Karpas-422 (cell line): ENCODE measurements around the gene ENAH. TPM values are rescaled to one million over a fixed set of nuclear protein-coding genes. Genes with fewer than 3 reads are reported as not detected.

Experiments used
- DNase-seq: peaks from one replicate; pipeline ENCODE4 v3.0.0-alpha.2; 2015
- H2AFZ ChIP-seq: fragments of 200-600 bp; sonication (generic); 2 replicates; pipeline ENCODE4 v1.6.1; 2014; ENCODE audit warnings: antibody characterized with exemption, low read length, mixed read lengths
- H3K27ac ChIP-seq: fragments of 200-600 bp; sonication (generic); 2 replicates; pipeline ENCODE4 v1.5.1; 2014; ENCODE audit warnings: mild to moderate bottlenecking, low read length, moderate library complexity
- H3K27me3 ChIP-seq: fragments of 200-600 bp; sonication (generic); 2 replicates; pipeline ENCODE4 v1.6.1; 2014; ENCODE audit warnings: low read length, mixed read lengths
- H3K36me3 ChIP-seq: fragments of 200-600 bp; sonication (generic); 2 replicates; pipeline ENCODE4 v1.6.1; 2014; ENCODE audit warnings: low read length, mixed read lengths; ENCODE audit not compliant: insufficient read depth
- H3K4me1 ChIP-seq: fragments of 200-600 bp; sonication (generic); 2 replicates; pipeline ENCODE4 v1.6.1; 2014; ENCODE audit warnings: mild to moderate bottlenecking, low read length, mixed read lengths
- H3K4me2 ChIP-seq: fragments of 200-600 bp; sonication (generic); 2 replicates; pipeline ENCODE4 v1.6.1; 2014; ENCODE audit warnings: low read length, low read depth, mild to moderate bottlenecking; ENCODE audit not compliant: poor library complexity, severe bottlenecking
- H3K4me3 ChIP-seq: fragments of 200-600 bp; sonication (generic); 2 replicates; pipeline ENCODE4 v1.5.1; 2014; ENCODE audit warnings: mild to moderate bottlenecking, antibody characterized with exemption, low read length, mixed read lengths
- H3K79me2 ChIP-seq: fragments of 200-600 bp; sonication (generic); 2 replicates; pipeline ENCODE4 v1.6.1; 2014; ENCODE audit warnings: mild to moderate bottlenecking, low read length, mixed read lengths
- H3K9ac ChIP-seq: fragments of 200-600 bp; sonication (generic); 2 replicates; pipeline ENCODE4 v1.6.0; 2014; ENCODE audit warnings: low read length
- H3K9me2 ChIP-seq: fragments of 200-600 bp; sonication (generic), shearing (Covaris generic); replicated peaks from 2 replicates; pipeline ENCODE4 v1.6.0; 2014; ENCODE audit warnings: mild to moderate bottlenecking, low read length, moderate library complexity; ENCODE audit not compliant: insufficient read depth
- H3K9me3 ChIP-seq: fragments of 300-700, 200-600 bp; sonication (generic); 2 replicates; pipeline ENCODE4 v1.6.1; 2014; ENCODE audit warnings: low read length, mixed read lengths
- H4K20me1 ChIP-seq: fragments of 200-600 bp; sonication (generic); 2 replicates; pipeline ENCODE4 v1.6.1; 2014; ENCODE audit warnings: mild to moderate bottlenecking, antibody characterized with exemption, low read length, low read depth; ENCODE audit not compliant: insufficient read depth
- total RNA-seq: library from RNA; depleted of rRNA; stranded (reverse); fragments of >200 nt; shearing (Covaris generic); gene quantifications from 2 replicates; pipeline ENCODE4 v1.2.3, GENCODE V29; 2014; ENCODE audit warnings: low replicate concordance

Gene ENAH
- total RNA-seq, 1 experiment from 2014 or later: not detected

DNA sequence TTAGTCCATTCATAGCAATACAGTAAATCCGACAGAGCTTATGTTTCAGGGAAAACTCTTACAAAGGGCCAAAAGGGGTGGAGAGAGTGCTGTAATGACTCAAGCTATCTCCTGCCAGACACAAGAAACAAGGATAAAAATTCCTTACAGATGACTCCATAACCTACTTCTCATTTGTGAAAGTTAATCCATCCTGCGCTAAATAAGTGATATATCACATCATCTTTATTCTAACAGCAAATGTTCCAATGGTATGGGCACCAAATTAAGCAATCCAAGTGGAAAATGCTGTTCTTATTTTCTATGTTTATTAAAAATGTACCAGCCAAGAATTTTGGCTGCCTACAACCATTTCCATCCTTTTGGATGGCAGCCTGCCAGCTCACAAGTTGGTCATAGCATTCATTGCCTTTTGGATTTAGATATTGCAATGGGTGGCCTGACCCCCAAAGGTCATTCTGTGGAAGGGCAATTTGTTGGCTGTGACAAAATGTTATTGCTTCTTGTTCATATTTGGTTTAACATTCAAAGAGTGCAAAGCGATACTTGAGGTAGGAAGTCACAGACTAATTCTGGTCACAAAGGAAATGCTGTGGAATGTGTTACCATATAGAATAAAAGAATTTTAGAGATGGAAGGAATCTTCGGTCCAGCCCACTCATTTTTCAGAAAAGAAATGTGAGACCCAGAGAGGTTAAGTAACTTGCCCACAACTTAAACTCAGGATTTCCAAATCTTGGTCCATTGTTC, 2.8 kb upstream of the ENAH start:
- Histone ChIP-seq H3K27me3 (no peaks in the 10 kb centered on the region), H4K20me1 (no peaks in the 10 kb centered on the region), H3K9ac (no peak overlapping the region), H3K4me1 (peaks cover 6% of the 10 kb centered on the region; the same call in 1 of the 2 replicates), H3K4me3 (no peak overlapping the region), H3K79me2 (no peaks in the 10 kb centered on the region), H3K36me3 (no peaks in the 10 kb centered on the region), H3K4me2 (no peak overlapping the region), H2AFZ (no peak overlapping the region), H3K27ac (no peak overlapping the region), H3K9me3 (no peaks in the 10 kb centered on the region), H3K9me2 (no peaks in the 10 kb centered on the region)
- DNase-seq: no peak

DNA sequence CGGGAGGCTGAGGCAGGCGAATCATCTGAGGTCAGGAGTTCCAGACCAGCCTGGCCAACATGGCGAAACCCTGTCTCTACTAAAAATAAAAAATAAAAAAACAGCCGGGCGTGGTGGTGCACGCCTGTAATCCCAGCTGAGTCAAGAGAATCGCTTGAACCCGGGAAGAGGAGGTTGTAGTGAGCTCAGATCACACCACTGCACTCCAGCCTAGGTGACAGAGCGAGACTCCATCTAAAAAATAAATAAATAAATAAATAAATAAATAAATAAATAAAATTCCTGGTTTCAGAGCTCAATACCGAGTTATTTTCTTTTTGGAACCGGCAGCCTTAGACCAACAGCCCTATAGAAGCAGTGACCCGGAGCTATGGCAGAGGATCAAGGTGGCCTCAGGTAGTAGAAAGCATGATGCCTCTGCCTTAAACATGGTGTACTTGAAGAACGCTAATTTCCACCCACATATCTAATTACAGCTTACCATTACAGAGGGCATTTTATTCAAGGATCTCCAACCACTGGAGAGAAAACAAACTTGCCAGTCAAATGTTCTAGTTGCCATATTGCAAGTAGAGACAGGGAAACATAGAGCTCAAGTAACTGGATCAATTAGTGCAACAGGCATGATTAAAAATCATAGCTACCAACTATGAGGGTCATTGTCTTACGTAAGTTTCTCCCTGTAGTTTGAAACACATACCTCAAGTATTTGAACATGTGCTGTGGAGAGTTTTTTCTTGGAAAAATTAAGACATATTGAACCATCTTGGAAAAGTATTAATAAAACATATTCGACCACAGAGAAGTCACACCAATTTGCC, 2.0 kb upstream of the ENAH start:
- H3K9me2 ChIP-seq: no peaks in the 10 kb centered on the region
- H3K27ac ChIP-seq: no peak overlapping the region
- no peaks in the 10 kb centered on the region for H4K20me1 ChIP-seq
- H3K9me3 ChIP-seq: no peaks in the 10 kb centered on the region
- H3K4me3 ChIP-seq: no peak overlapping the region
- no peak overlapping the region for H3K9ac ChIP-seq
- H2AFZ ChIP-seq: no peak overlapping the region
- peaks cover 6% of the 10 kb centered on the region; the same call in 1 of the 2 replicates for H3K4me1 ChIP-seq
- DNase-seq: no peak
- H3K4me2 ChIP-seq: no peak overlapping the region
- no peaks in the 10 kb centered on the region for H3K27me3 ChIP-seq
- H3K79me2 ChIP-seq: no peaks in the 10 kb centered on the region
- no peaks in the 10 kb centered on the region for H3K36me3 ChIP-seq

DNA sequence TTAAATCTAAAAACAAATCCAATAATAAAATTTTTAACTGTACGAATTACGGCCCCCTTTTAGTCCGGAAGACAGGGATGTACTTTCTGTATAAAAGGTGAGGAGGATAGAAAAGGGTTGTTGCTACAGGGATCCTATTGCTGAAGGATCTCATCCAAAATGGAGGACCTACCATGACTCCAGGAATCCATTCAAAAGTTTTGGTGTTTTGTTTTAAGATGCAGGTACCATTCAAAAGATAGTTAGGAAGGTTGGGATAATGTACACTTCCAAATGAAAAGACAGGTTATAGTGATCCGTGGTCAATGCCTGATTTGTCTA, 1.3 kb upstream of the ENAH start:
- Histone ChIP-seq H3K9me3 (no peaks in the 10 kb centered on the region), H3K9me2 (no peaks in the 10 kb centered on the region), H3K4me1 (peaks cover 6% of the 10 kb centered on the region; the same call in 1 of the 2 replicates), H3K36me3 (no peaks in the 10 kb centered on the region), H3K79me2 (no peaks in the 10 kb centered on the region), H3K27me3 (no peaks in the 10 kb centered on the region), H3K4me2 (no peak overlapping the region), H3K27ac (no peak overlapping the region), H4K20me1 (no peaks in the 10 kb centered on the region), H3K4me3 (no peak overlapping the region), H3K9ac (no peak overlapping the region), H2AFZ (no peak overlapping the region)
- DNase-seq: no peak

DNA sequence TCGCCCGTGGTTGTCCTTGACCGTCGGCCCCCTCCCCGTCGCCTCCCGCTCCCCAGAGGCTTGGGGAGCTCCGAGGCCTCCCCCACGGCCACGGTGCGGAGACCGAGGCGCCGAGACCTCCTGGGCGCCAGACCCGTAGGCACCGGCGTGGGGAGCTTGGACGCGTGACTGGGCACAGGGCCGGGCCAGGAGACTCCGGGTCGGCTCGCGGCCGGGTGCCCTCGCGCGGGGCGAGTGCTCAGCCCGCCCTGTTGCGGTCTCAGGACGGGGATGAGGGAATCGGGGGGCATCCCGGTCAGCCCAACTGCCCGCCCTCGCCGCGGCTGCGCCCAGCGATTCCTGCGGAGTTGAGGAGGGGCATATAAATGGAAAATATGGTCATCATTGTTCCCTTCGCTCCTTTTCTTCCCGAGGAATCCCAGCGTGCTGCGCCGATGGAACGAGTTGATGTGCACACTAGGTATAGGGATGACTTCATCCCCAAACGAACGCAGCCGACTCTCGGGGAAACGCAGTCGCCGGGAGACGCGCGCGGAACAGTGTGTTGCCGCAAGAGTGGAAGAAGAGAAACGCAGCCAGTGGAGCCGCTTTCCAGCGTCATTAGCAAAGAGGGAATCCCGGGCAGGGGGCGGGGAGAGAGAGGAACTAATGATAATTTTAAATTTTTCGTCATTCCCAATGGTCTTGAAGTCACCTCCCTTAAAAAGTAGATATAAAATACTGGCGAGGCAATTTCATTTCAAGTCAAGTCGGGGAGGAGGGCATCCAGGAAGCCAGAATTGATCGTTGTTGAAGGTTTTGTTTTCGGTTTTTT, 747 bp upstream of the ENAH start:
- Histone ChIP-seq H3K79me2 (no peaks in the 10 kb centered on the region), H3K4me3 (no peak overlapping the region), H3K27me3 (no peaks in the 10 kb centered on the region), H3K27ac (no peak overlapping the region), H2AFZ (no peak overlapping the region), H3K9me3 (no peaks in the 10 kb centered on the region), H4K20me1 (no peaks in the 10 kb centered on the region), H3K9me2 (no peaks in the 10 kb centered on the region), H3K4me1 (peaks cover 6% of the 10 kb centered on the region; the same call in 1 of the 2 replicates), H3K36me3 (no peaks in the 10 kb centered on the region), H3K4me2 (no peak overlapping the region), H3K9ac (no peak overlapping the region)
- DNase-seq: no peak

DNA sequence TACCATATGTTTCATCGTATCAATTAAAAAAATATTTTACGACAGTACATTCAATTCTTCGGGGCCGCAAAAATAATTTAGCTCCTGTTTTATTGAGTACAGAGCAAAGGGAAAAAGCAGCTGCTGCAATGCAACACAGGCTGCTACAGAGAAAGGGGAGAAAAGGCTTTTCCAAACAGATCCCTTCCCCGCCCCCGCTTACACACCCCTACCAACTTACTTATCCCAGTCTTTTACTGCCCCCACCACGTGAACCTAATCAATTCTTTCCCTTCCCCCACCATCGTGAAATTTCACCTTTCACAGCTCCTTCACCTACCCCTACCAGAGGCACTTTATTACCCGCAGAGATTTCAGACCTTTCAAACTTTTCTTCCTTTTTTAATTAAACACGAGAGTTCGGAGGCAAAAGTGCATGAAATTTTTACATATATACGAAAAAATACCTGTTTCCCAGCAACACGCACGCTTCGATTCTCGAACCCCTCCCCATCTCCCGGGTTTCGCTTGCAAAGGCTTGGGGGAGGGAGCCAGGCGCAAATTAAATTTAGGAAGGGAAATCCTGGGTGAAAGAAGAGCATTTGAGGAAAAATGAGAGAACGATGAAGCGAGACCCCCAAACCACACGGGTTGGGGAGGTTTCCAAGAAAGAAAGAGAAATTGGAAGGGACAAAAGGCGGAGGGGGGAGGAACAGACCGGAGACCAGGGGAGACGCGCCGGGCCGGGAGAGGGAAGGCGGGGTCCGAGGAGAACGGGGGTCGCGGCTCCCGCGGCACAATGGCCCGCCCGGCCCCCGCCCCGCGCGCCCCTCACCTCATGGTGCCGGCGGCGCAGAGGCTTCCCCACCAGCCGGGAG, 823 bp downstream of the ENAH start:
- Histone ChIP-seq H3K27ac (no peak overlapping the region), H3K27me3 (no peaks in the 10 kb centered on the region), H4K20me1 (no peaks in the 10 kb centered on the region), H3K9ac (no peak overlapping the region), H3K36me3 (no peaks in the 10 kb centered on the region), H3K4me3 (peak overlapping the region; percentile 48; the same call in 1 of the 2 replicates), H3K79me2 (no peaks in the 10 kb centered on the region), H3K9me3 (no peaks in the 10 kb centered on the region), H2AFZ (no peak overlapping the region), H3K4me2 (peak overlapping the region; percentile 57), H3K4me1 (peaks cover 6% of the 10 kb centered on the region; the same call in 1 of the 2 replicates), H3K9me2 (no peaks in the 10 kb centered on the region)
- DNase-seq: no peak

DNA sequence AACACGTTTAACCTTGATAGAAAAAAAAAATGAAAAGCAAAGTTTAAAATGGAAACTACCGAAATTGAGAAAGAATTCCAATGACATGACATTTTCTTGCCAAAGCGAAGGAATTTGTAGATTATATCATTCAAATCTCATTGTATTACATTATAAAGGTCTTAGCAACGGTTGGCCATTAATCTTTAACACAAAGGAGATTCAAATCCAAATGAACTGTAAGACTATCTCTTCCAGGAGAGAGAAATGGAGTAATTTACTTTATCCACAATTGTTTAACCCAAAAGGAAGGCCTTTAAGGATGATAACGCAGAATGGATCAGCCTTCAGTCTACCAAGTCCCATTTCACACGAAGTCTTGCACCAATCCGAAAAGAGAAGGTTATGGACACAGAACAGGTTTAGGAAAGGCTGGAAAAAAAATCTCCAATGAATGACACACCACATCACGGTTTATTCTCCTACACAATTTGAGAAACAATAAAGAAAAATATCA, 1.5 kb downstream of the ENAH start:
- Histone ChIP-seq H3K27me3 (no peaks in the 10 kb centered on the region), H2AFZ (no peak overlapping the region), H3K9me2 (no peaks in the 10 kb centered on the region), H3K4me3 (no peak overlapping the region), H3K9ac (no peak overlapping the region), H3K4me1 (peaks cover 6% of the 10 kb centered on the region; the same call in 1 of the 2 replicates), H4K20me1 (no peaks in the 10 kb centered on the region), H3K79me2 (no peaks in the 10 kb centered on the region), H3K36me3 (no peaks in the 10 kb centered on the region), H3K27ac (no peak overlapping the region), H3K9me3 (no peaks in the 10 kb centered on the region), H3K4me2 (no peak overlapping the region)
- no peak for DNase-seq

DNA sequence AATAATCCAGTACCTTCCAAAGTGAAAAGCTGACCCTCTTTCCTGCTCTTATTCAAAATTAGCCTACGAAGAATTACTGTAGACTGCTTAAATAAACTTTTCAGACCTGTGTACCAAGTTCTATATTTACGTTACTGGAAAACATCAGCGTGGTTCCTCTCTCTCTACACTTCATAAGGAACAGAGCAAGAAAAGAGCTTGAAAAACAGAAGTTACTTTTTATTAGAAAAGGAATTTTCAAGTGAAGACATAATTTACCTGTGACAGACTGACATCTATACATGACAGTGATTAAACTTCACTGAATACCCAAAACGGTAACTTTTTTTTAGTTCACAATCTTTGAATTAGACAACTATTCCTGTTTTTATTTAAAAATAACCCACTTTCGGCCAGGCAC, 2.7 kb downstream of the ENAH start:
- H3K79me2 ChIP-seq: no peaks in the 10 kb centered on the region
- no peaks in the 10 kb centered on the region for H3K27me3 ChIP-seq
- no peaks in the 10 kb centered on the region for H4K20me1 ChIP-seq
- H3K27ac ChIP-seq: no peak overlapping the region
- H3K4me2 ChIP-seq: no peak overlapping the region
- peaks cover 6% of the 10 kb centered on the region; the same call in 1 of the 2 replicates for H3K4me1 ChIP-seq
- no peaks in the 10 kb centered on the region for H3K9me2 ChIP-seq
- no peak overlapping the region for H3K4me3 ChIP-seq
- H2AFZ ChIP-seq: no peak overlapping the region
- no peak for DNase-seq
- no peaks in the 10 kb centered on the region for H3K36me3 ChIP-seq
- H3K9ac ChIP-seq: no peak overlapping the region
- no peaks in the 10 kb centered on the region for H3K9me3 ChIP-seq
